Measurements from ENCODE around the gene EPPIN. TPM values are rescaled to one million over a fixed set of nuclear protein-coding genes. Genes with fewer than 3 reads are reported as not detected.
"Not testable (repeated sequence)": the region's sequence is repeated elsewhere in the genome, so short reads cannot be mapped to it uniquely, and the experiment has no call there.

EPPIN gene
- total and polyA plus RNA-seq, 8 donors = not detected

GRCh38 chr20:45588800-45589199, 41.6 kb upstream of the EPPIN start:
- ATAC-seq (no peak), FAIRE-seq (no peak), DNase-seq (no peak)
- no peaks in the 10 kb centered on the region for H3K4me1 ChIP-seq
- intact Hi-C loops (cut with DNase I) = no loop called here
- TF ChIP-seq, protein P1, sequence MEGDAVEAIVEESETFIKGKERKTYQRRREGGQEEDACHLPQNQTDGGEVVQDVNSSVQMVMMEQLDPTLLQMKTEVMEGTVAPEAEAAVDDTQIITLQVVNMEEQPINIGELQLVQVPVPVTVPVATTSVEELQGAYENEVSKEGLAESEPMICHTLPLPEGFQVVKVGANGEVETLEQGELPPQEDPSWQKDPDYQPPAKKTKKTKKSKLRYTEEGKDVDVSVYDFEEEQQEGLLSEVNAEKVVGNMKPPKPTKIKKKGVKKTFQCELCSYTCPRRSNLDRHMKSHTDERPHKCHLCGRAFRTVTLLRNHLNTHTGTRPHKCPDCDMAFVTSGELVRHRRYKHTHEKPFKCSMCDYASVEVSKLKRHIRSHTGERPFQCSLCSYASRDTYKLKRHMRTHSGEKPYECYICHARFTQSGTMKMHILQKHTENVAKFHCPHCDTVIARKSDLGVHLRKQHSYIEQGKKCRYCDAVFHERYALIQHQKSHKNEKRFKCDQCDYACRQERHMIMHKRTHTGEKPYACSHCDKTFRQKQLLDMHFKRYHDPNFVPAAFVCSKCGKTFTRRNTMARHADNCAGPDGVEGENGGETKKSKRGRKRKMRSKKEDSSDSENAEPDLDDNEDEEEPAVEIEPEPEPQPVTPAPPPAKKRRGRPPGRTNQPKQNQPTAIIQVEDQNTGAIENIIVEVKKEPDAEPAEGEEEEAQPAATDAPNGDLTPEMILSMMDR (IDR thresholded peaks at IDR 0.05) = no peak
- H3K4me3 ChIP-seq = no peak overlapping the region
- H3K27me3 ChIP-seq = no peaks in the 10 kb centered on the region
- WGBS, 2 donors = 76 to 86% methylated on average over 2 of the region's 2 CpGs
- no peaks in the 10 kb centered on the region for H3K36me3 ChIP-seq
- no peak overlapping the region for H3K27ac ChIP-seq
- H3K9me3 ChIP-seq = no peaks in the 10 kb centered on the region

DNA sequence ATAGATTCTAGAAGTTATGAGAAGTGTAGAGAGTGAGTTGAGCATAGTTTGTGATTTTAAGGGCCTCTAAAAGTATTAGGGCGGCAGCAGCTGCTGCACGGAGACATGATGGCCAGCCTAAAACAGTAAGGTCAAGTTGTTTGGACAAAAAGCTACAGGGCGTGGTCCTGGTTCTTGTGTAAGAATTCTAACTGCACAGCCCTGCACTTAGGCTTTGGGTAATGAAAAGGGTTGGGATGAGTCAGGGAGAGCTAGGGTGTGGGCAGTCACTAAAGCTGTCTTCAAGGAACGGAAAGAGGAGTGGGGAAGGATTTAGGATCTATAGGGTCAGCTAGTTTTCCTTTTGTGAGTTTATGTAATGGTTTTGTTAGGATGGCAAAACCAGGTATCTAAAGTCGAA, 38.8 kb upstream of the EPPIN start:
- H3K27me3 ChIP-seq; H3K4me1 ChIP-seq; intact Hi-C loops (cut with DNase I); H3K27ac ChIP-seq; H3K36me3 ChIP-seq; FAIRE-seq; H3K4me3 ChIP-seq; ATAC-seq; H3K9me3 ChIP-seq; DNase-seq: not testable (repeated sequence)
- WGBS, 2 donors = 89 to 92% methylated on average over 5 of the region's 5 CpGs

- intact Hi-C loops (cut with DNase I); H3K4me3 ChIP-seq; DNase-seq; H3K27me3 ChIP-seq; H3K36me3 ChIP-seq; H3K27ac ChIP-seq; H3K4me1 ChIP-seq; ATAC-seq; H3K9me3 ChIP-seq; FAIRE-seq: not testable (repeated sequence)
- WGBS, 2 donors = 83 to 91% methylated on average over 5 of the region's 5 CpGs
These were observed 37.1 kb upstream of the EPPIN start for GRCh38 chr20:45584294-45584693.

DNA sequence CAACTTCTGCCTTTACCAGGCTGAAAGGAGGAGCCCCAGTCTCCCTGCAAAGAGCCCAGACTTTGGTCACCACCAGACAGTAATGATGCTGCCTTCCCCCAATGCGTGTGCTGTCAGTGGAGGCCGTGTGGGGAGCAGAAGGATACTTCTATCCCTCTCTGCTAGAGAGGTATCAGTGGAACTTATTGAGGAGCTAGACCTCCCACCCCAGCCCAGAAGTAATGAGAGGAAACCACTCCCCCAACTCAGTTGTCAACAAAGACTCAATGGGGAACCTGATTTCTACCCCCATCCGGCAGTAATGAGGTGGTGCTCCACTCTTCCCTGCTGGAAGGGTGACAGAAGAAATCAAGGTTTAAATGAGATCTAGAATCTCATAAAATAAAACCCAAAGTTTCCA, 36.3 kb upstream of the EPPIN start:
- WGBS, 2 donors = 70 to 79% methylated on average over 3 of the region's 3 CpGs
- FAIRE-seq (no peak), DNase-seq (no peak), ATAC-seq (no peak)
- intact Hi-C loops (cut with DNase I) = no loop called here
- H3K9me3 ChIP-seq = no peaks in the 10 kb centered on the region
- H3K36me3 ChIP-seq = no peaks in the 10 kb centered on the region
- no peaks in the 10 kb centered on the region for H3K27me3 ChIP-seq
- no peak overlapping the region for H3K27ac ChIP-seq
- no peak overlapping the region for H3K4me3 ChIP-seq
- H3K4me1 ChIP-seq = no peaks in the 10 kb centered on the region
- TF ChIP-seq, protein P1 (IDR thresholded peaks at IDR 0.05) = no peak

DNA sequence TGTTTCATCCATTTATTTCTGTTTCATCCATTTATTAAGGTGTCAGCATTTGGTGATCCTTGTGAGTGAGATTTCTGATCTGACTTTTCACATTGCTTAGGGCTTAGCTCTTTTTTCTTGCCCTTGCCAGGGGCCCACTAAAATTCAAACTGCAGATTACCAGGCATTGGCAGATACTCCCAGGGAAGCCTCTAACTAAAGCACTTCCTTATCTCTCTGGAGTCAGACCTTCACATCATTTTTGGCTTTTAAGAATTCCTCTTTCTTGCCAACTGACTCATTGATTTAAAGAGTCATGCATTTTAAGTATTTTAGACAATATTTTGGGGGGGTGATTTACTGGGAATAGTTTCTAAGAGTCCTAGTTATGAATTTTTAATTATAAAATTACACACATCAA, 34.5 kb upstream of the EPPIN start:
- Histone ChIP-seq H3K9me3 (no peaks in the 10 kb centered on the region), H3K4me3 (no peak overlapping the region), H3K4me1 (no peaks in the 10 kb centered on the region), H3K36me3 (no peaks in the 10 kb centered on the region), H3K27ac (no peak overlapping the region), H3K27me3 (no peaks in the 10 kb centered on the region)
- intact Hi-C loops (cut with DNase I) = no loop called here
- TF ChIP-seq, protein P1 (IDR thresholded peaks at IDR 0.05) = no peak
- ATAC-seq (no peak), FAIRE-seq (no peak), DNase-seq (no peak)

GRCh38 chr20:45579184-45579583, 32.0 kb upstream of the EPPIN start, which contains the start of gene WFDC8:
TSS of gene WFDC8 (minus strand) at chr20:45579284. CDS start at chr20:45579247, 37 bp downstream.
- no peak for DNase-seq
- Histone ChIP-seq H3K4me3 (no peak within 1 kb of the TSS), H3K9me3 (no peaks in the 10 kb centered on the region), H3K27me3 (no peaks in the 10 kb centered on the region), H3K36me3 (no peaks in the 10 kb centered on the region), H3K4me1 (no peaks in the 10 kb centered on the region), H3K27ac (no peak within 1 kb of the TSS)
- WGBS, 2 donors = 66 to 75% methylated on average over 4 of the region's 4 CpGs
- FAIRE-seq = no peak
- no peak for ATAC-seq
- TF ChIP-seq, protein P1 (IDR thresholded peaks at IDR 0.05) = no peak
- intact Hi-C loops (cut with DNase I) = no loop called here

Measured in pancreas (tissue), 10 donors.